SK-N-SH (cell line): Measurements from ENCODE around the gene STK39. TPM values are rescaled to one million over a fixed set of nuclear protein-coding genes. Genes with fewer than 3 reads are reported as not detected.

Experiments used
- CTCF ChIA-PET: fragments of 300-600, 350-600 bp; formaldehyde crosslinking; extraction: SDS; loops from one replicate; lab custom pipeline; 2021; lab: Yijun Ruan, JAX
- POLR2A ChIA-PET: fragments of 350-600 bp; sonication (Branson Sonifier 250); formaldehyde crosslinking; extraction: SDS; loops from one replicate; lab custom pipeline; 2020; ENCODE audit warnings: antibody characterized with exemption, inconsistent platforms; lab: Yijun Ruan, JAX
- DNase-seq: peaks from one replicate; pipeline ENCODE4 v3.0.0; 2012
- H2AFZ ChIP-seq: fragments of 200-600 bp; sonication (generic); 2 replicates; pipeline ENCODE4 v1.8.1; 2016; ENCODE audit warnings: antibody characterized with exemption, mild to moderate bottlenecking, low read depth
- H3F3A ChIP-seq: fragments of 200-600 bp; sonication (generic); replicated peaks from 2 replicates; pipeline ENCODE3; 2016; ENCODE audit warnings: antibody characterized with exemption, mild to moderate bottlenecking; ENCODE audit not compliant: insufficient read depth
- H3K27ac ChIP-seq, 2 experiments: fragments of 200-500 bp in 1 of 2; fragments of 200-600 bp in 1 of 2; sonication (Bioruptor generic) in 1 of 2; sonication (generic), shearing (Covaris generic) in 1 of 2; 2 replicates each; pipeline versions ENCODE4 v1.5.1 to v1.6.1; 2014 to 2016; ENCODE audit warnings: low read depth in 2 of 2, inconsistent platforms in 1 of 2, low read length in 1 of 2, mild to moderate bottlenecking in 1 of 2, mixed read lengths in 1 of 2
- H3K27me3 ChIP-seq: fragments of 200-600 bp; sonication (generic), shearing (Covaris generic); 2 replicates; pipeline ENCODE4 v1.6.1; 2016; ENCODE audit warnings: mixed run types; ENCODE audit not compliant: insufficient read depth
- H3K36me3 ChIP-seq, 2 experiments: fragments of 200-500 bp in 1 of 2; fragments of 200-600 bp in 1 of 2; sonication (Bioruptor generic) in 1 of 2; sonication (generic) in 1 of 2; replicated peaks in 1 of 2; 2 replicates each; pipeline versions ENCODE3 to v1.5.1; 2014 to 2016; ENCODE audit warnings: low read length in 1 of 2, mild to moderate bottlenecking in 1 of 2; ENCODE audit not compliant: insufficient read depth in 2 of 2, control insufficient read depth in 1 of 2
- H3K4me1 ChIP-seq, 2 experiments: fragments of 200-500 bp in 1 of 2; fragments of 200-600 bp in 1 of 2; sonication (Bioruptor generic) in 1 of 2; sonication (generic), shearing (Covaris generic) in 1 of 2; 2 replicates each; pipeline versions ENCODE4 v1.5.1 to v1.6.1; 2014 to 2016; ENCODE audit warnings: low read depth in 1 of 2, low read length in 1 of 2, mixed run types in 1 of 2; ENCODE audit not compliant: insufficient read depth in 2 of 2, control insufficient read depth in 1 of 2
- H3K4me2 ChIP-seq: fragments of 200-600 bp; sonication (generic), shearing (Covaris generic); 2 replicates; pipeline ENCODE4 v1.6.1; 2017; ENCODE audit warnings: mixed run types
- H3K4me3 ChIP-seq, 2 experiments: fragments of 200-500 bp in 1 of 2; fragments of 200-600 bp in 1 of 2; sonication (Bioruptor generic) in 1 of 2; sonication (generic), shearing (Covaris generic) in 1 of 2; 2 replicates each; pipeline versions ENCODE4 v1.5.1 to v1.8.1; 2014 to 2016; ENCODE audit warnings: low read depth in 2 of 2, inconsistent platforms in 1 of 2, low read length in 1 of 2, mild to moderate bottlenecking in 1 of 2, mixed read lengths in 1 of 2, moderate library complexity in 1 of 2
- H3K79me2 ChIP-seq: fragments of 200-600 bp; sonication (generic); 2 replicates; pipeline ENCODE4 v1.8.1; 2017; ENCODE audit warnings: mild to moderate bottlenecking; ENCODE audit not compliant: insufficient read depth
- H3K9ac ChIP-seq: fragments of 200-600 bp; sonication (generic); 2 replicates; pipeline ENCODE4 v1.6.1; 2017; ENCODE audit warnings: mixed run types
- H3K9me2 ChIP-seq: fragments of 200-600 bp; sonication (generic); 2 replicates; pipeline ENCODE4 v1.6.1; 2017; ENCODE audit warnings: mixed run types
- H3K9me3 ChIP-seq: fragments of 200-600 bp; sonication (generic); 2 replicates; pipeline ENCODE4 v1.6.1; 2017; ENCODE audit warnings: mixed run types, mild to moderate bottlenecking, moderate library complexity
- H4K20me1 ChIP-seq: fragments of 200-600 bp; sonication (generic); 2 replicates; pipeline ENCODE4 v1.6.1; 2017; ENCODE audit warnings: mild to moderate bottlenecking, mixed run types; ENCODE audit not compliant: insufficient read depth
- EZH2phosphoT487 ChIP-seq: fragments of 200-600 bp; sonication (generic); IDR thresholded peaks from 2 replicates; pipeline ENCODE4 v1.6.1; 2017; ENCODE audit warnings: low read depth, mixed run types, mild to moderate bottlenecking, antibody characterized with exemption, moderate library complexity, borderline replicate concordance
- FOXM1 ChIP-seq: IDR thresholded peaks from 2 replicates; pipeline ENCODE4 v1.4.0; 2012; ENCODE audit warnings: low read depth, mild to moderate bottlenecking
- GABPA ChIP-seq: IDR thresholded peaks from 2 replicates; pipeline ENCODE4 v1.4.0; 2012; ENCODE audit warnings: low read depth, mild to moderate bottlenecking
- GATA2 ChIP-seq: sonication (generic); formaldehyde crosslinking; IDR thresholded peaks from 2 replicates; pipeline ENCODE4 v1.5.0; 2020; ENCODE audit warnings: mild to moderate bottlenecking, missing genetic modification reagents
- MEF2A ChIP-seq: IDR thresholded peaks from 2 replicates; pipeline ENCODE4 v1.4.0; 2012; ENCODE audit warnings: low read depth, borderline replicate concordance
- NFIC ChIP-seq: IDR thresholded peaks from 2 replicates; pipeline ENCODE4 v1.4.0; 2012; ENCODE audit warnings: borderline replicate concordance
- NRF1 ChIP-seq: IDR thresholded peaks from 2 replicates; pipeline ENCODE4 v1.6.1; 2012; ENCODE audit warnings: low read depth, mild to moderate bottlenecking, low read length
- REST ChIP-seq: IDR thresholded peaks from 2 replicates; pipeline ENCODE4 v1.6.1; 2012; ENCODE audit warnings: mild to moderate bottlenecking, low read depth, low read length, moderate library complexity
- SMC3 ChIP-seq: IDR thresholded peaks from 2 replicates; pipeline ENCODE4 v1.6.1; 2012; ENCODE audit warnings: low read depth, low read length, improper control_type of control experiment
- TEAD4 ChIP-seq: IDR thresholded peaks from 2 replicates; pipeline ENCODE4 v1.4.0; 2012; ENCODE audit warnings: mild to moderate bottlenecking, borderline replicate concordance; ENCODE audit not compliant: insufficient read depth
- USF1 ChIP-seq: IDR thresholded peaks from 2 replicates; pipeline ENCODE4 v1.4.0; 2012; ENCODE audit warnings: low read depth, borderline replicate concordance
- USF2 ChIP-seq: fragments of 150-350 bp; IDR thresholded peaks from 2 replicates; pipeline ENCODE4 v1.6.1; 2017; ENCODE audit warnings: antibody characterized with exemption, low read length, low read depth, borderline replicate concordance
- ZBTB33 ChIP-seq: IDR thresholded peaks from 2 replicates; pipeline ENCODE4 v1.4.0; 2012; ENCODE audit warnings: low read depth, borderline replicate concordance
- WGBS: methylation state at CpG from one replicate; pipeline ENCODE4 v1.1.6; 2017; ENCODE audit warnings: low lambda C conversion rate; 5-methylcytosine and 5-hydroxymethylcytosine counted together
- polyA plus RNA-seq, 3 experiments: library from polyadenylated mRNA; depleted of rRNA; stranded (reverse); fragments of >200 nt; gene quantifications; 2 replicates each; pipeline ENCODE4 v1.2.3, GENCODE V29; 2012

Gene STK39
- polyA plus RNA-seq, 1 of the 3 experiments (the other 2 are of a cell fraction) = 9.6 TPM

GRCh38 chr2:168190590-168191336 lies 56.6 kb downstream of the STK39 start:
- DNase-seq = no peak
- ChIA-PET CTCF (interaction anchor here (1.3 kb wide), 1 partner anchor 72 kb away, joined by 3 read pairs; no protein-coding TSS in a partner anchor), POLR2A (no interaction called here)
- Histone ChIP-seq H3K9ac (no peak overlapping the region), H2AFZ (no peak overlapping the region), H3K36me3 (no peaks in the 10 kb centered on the region), H3K9me3 (no peaks in the 10 kb centered on the region), H3K79me2 (peaks cover 82% of the 10 kb centered on the region), H3K4me1 (peaks cover 39 to 50% of the 10 kb centered on the region in 2 experiments), H3K27ac (peak overlapping the region in 1 of 2 experiments; percentile 78; a peak in 2 of 4 replicates), H4K20me1 (peaks cover 32% of the 10 kb centered on the region), H3K4me3 (no peak overlapping the region), H3K9me2 (no peaks in the 10 kb centered on the region), H3K27me3 (no peaks in the 10 kb centered on the region), H3K4me2 (peak overlapping the region; percentile 57), H3F3A (peaks cover 19% of the 10 kb centered on the region)
- WGBS = 66% methylated on average over 7 of the region's 7 CpGs
- TF ChIP-seq GATA2 = no peak
- TF ChIP-seq MEF2A = no peak
- no peak for TF ChIP-seq GABPA
- TF ChIP-seq REST = no peak
- TF ChIP-seq FOXM1 = no peak
- TF ChIP-seq EZH2phosphoT487 = no peak
- no peak for TF ChIP-seq USF2
- no peak for TF ChIP-seq NRF1
- TF ChIP-seq TEAD4 = no peak
- TF ChIP-seq USF1 = no peak
- TF ChIP-seq ZBTB33 = no peak
- no peak for TF ChIP-seq NFIC
- no peak for TF ChIP-seq SMC3
